Mucosa of rectum (tissue), 2 donors: ENCODE results near the gene SMIM5.

Experiments
- H3K27ac ChIP-seq, 2 donors: one replicate each; pipeline ENCODE4 v1.7.0; 2013; ENCODE audit warnings: inconsistent platforms in 2 of 2, low read depth in 2 of 2, low read length in 2 of 2
- H3K27me3 ChIP-seq, 2 donors: one replicate each; pipeline ENCODE4 v1.7.0; 2013; ENCODE audit warnings: low read length in 2 of 2; ENCODE audit not compliant: control insufficient read depth in 2 of 2, insufficient read depth in 2 of 2
- H3K36me3 ChIP-seq, 2 donors: one replicate each; pipeline ENCODE4 v1.7.0; 2013; ENCODE audit warnings: low read length in 2 of 2; ENCODE audit not compliant: control insufficient read depth in 2 of 2, insufficient read depth in 2 of 2
- H3K4me1 ChIP-seq, 2 donors: one replicate each; pipeline ENCODE4 v1.7.0; 2013; ENCODE audit warnings: low read length in 2 of 2, mild to moderate bottlenecking in 1 of 2; ENCODE audit not compliant: control insufficient read depth in 2 of 2, insufficient read depth in 2 of 2
- H3K4me3 ChIP-seq, 2 donors: one replicate each; pipeline ENCODE4 v1.7.0; 2013; ENCODE audit warnings: low read length in 2 of 2
- H3K9ac ChIP-seq, 2 donors: one replicate each; pipeline ENCODE4 v1.7.0; 2013; ENCODE audit warnings: low read length in 2 of 2, low read depth in 1 of 2, mild to moderate bottlenecking in 1 of 2
- H3K9me3 ChIP-seq, 2 donors: one replicate each; pipeline ENCODE4 v1.7.0; 2013; ENCODE audit warnings: low read length in 2 of 2; ENCODE audit not compliant: control insufficient read depth in 2 of 2
- donor health status: healthy.
- donor health status: Normal muscosa, but diverticular disease.

Gene SMIM5

GRCh38 chr17:75662511-75662910 is 29.3 kb downstream of the SMIM5 start:
- no peak overlapping the region for H3K27ac ChIP-seq
- no peaks in the 10 kb centered on the region for H3K27me3 ChIP-seq
- no peak overlapping the region for H3K4me3 ChIP-seq
- no peak overlapping the region for H3K9ac ChIP-seq
- H3K36me3 ChIP-seq = peaks cover 34 to 38% of the 10 kb centered on the region in 2 donors
- H3K4me1 ChIP-seq = peaks cover 6 to 7% of the 10 kb centered on the region in 2 donors
- no peaks in the 10 kb centered on the region for H3K9me3 ChIP-seq

GRCh38 chr17:75664099-75664549 is 30.9 kb downstream of the SMIM5 start:
- H3K27ac ChIP-seq = peak overlapping the region in 1 of 2 donors; percentile 32
- H3K36me3 ChIP-seq = peaks cover 29 to 32% of the 10 kb centered on the region in 2 donors
- no peak overlapping the region for H3K4me3 ChIP-seq
- H3K4me1 ChIP-seq = peaks cover 15 to 18% of the 10 kb centered on the region in 2 donors
- no peaks in the 10 kb centered on the region for H3K9me3 ChIP-seq
- no peak overlapping the region for H3K9ac ChIP-seq
- H3K27me3 ChIP-seq = no peaks in the 10 kb centered on the region

GRCh38 chr17:75665981-75666380 is 32.7 kb downstream of the SMIM5 start:
- peaks cover 15 to 18% of the 10 kb centered on the region in 2 donors for H3K4me1 ChIP-seq

GRCh38 chr17:75666959-75667790 is 33.9 kb downstream of the SMIM5 start, which contains the start of the genes RECQL5 and SAP30BP:
Gene RECQL5, minus strand, starts transcription at chr17:75667154. Its CDS starts 597 bp downstream, at chr17:75666557.
Gene SAP30BP, plus strand, starts transcription at chr17:75667338. Its CDS starts 35 bp downstream, at chr17:75667373.
- peak within 1 kb of the TSS; percentile 82 to 87 for H3K27ac ChIP-seq
- peaks cover 34 to 36% of the 10 kb centered on the region in 2 donors for H3K36me3 ChIP-seq
- no peaks in the 10 kb centered on the region for H3K27me3 ChIP-seq
- no peaks in the 10 kb centered on the region for H3K9me3 ChIP-seq
- H3K4me3 ChIP-seq = peak within 1 kb of the TSS; percentile 91 to 97
- H3K4me1 ChIP-seq = peaks cover 15 to 18% of the 10 kb centered on the region in 2 donors
- H3K9ac ChIP-seq = peak within 1 kb of the TSS; percentile 89 to 91

More at GRCh38 chr17:75665981-75666380, 32.7 kb downstream of the SMIM5 start:
- no peak overlapping the region for H3K9ac ChIP-seq
- H3K27me3 ChIP-seq = no peaks in the 10 kb centered on the region
- H3K27ac ChIP-seq = no peak overlapping the region
- no peaks in the 10 kb centered on the region for H3K9me3 ChIP-seq
- H3K4me3 ChIP-seq = peak overlapping the region; percentile 91 to 97
- H3K36me3 ChIP-seq = peaks cover 31 to 34% of the 10 kb centered on the region in 2 donors

- peak overlapping the region; percentile 91 to 97 for H3K4me3 ChIP-seq
- H3K27ac ChIP-seq = peak overlapping the region; percentile 80 to 87
- no peaks in the 10 kb centered on the region for H3K9me3 ChIP-seq
- peak overlapping the region; percentile 89 to 91 for H3K9ac ChIP-seq
- no peaks in the 10 kb centered on the region for H3K27me3 ChIP-seq
- H3K36me3 ChIP-seq = peaks cover 31 to 36% of the 10 kb centered on the region in 2 donors
- H3K4me1 ChIP-seq = peaks cover 15 to 18% of the 10 kb centered on the region in 2 donors
Measured at GRCh38 chr17:75667825-75668224, 34.6 kb downstream of the SMIM5 start.

- no peaks in the 10 kb centered on the region for H3K9me3 ChIP-seq
- peaks cover 15 to 18% of the 10 kb centered on the region in 2 donors for H3K4me1 ChIP-seq
- no peaks in the 10 kb centered on the region for H3K27me3 ChIP-seq
- H3K27ac ChIP-seq = no peak overlapping the region
- peak overlapping the region; percentile 8 to 91 for H3K4me3 ChIP-seq
- peaks cover 36 to 41% of the 10 kb centered on the region in 2 donors for H3K36me3 ChIP-seq
- H3K9ac ChIP-seq = no peak overlapping the region
Measured at GRCh38 chr17:75668489-75668888, 35.3 kb downstream of the SMIM5 start.

GRCh38 chr17:75670868-75671267 is 37.6 kb downstream of the SMIM5 start:
- Histone ChIP-seq H3K9ac (no peak overlapping the region), H3K27me3 (no peaks in the 10 kb centered on the region), H3K4me3 (no peak overlapping the region), H3K9me3 (no peaks in the 10 kb centered on the region), H3K27ac (no peak overlapping the region), H3K36me3 (peaks cover 37 to 44% of the 10 kb centered on the region in 2 donors), H3K4me1 (peaks cover 15 to 17% of the 10 kb centered on the region in 2 donors)

- Histone ChIP-seq H3K9ac (no peak overlapping the region), H3K4me3 (no peak overlapping the region), H3K36me3 (peaks cover 40 to 47% of the 10 kb centered on the region in 2 donors), H3K27ac (no peak overlapping the region), H3K4me1 (peaks cover 10 to 11% of the 10 kb centered on the region in 2 donors), H3K9me3 (no peaks in the 10 kb centered on the region), H3K27me3 (no peaks in the 10 kb centered on the region)
Measured at GRCh38 chr17:75672011-75672410, 38.8 kb downstream of the SMIM5 start.

- H3K4me3 ChIP-seq = no peak overlapping the region
- no peaks in the 10 kb centered on the region for H3K27me3 ChIP-seq
- H3K9me3 ChIP-seq = no peaks in the 10 kb centered on the region
- H3K27ac ChIP-seq = no peak overlapping the region
- H3K36me3 ChIP-seq = peaks cover 40 to 51% of the 10 kb centered on the region in 2 donors
- H3K9ac ChIP-seq = no peak overlapping the region
- peaks cover 0 to 4% of the 10 kb centered on the region in 2 donors for H3K4me1 ChIP-seq
Measured at GRCh38 chr17:75673487-75673886, 40.3 kb downstream of the SMIM5 start.

GRCh38 chr17:75676461-75676860 is 43.2 kb downstream of the SMIM5 start:
- Histone ChIP-seq H3K27me3 (no peaks in the 10 kb centered on the region), H3K36me3 (peaks cover 25 to 44% of the 10 kb centered on the region in 2 donors), H3K4me1 (peaks cover 7 to 13% of the 10 kb centered on the region in 2 donors)

More at GRCh38 chr17:75676461-75676860, 43.2 kb downstream of the SMIM5 start:
- H3K9ac ChIP-seq = no peak overlapping the region
- no peak overlapping the region for H3K27ac ChIP-seq
- H3K9me3 ChIP-seq = no peaks in the 10 kb centered on the region
- H3K4me3 ChIP-seq = no peak overlapping the region
